Hepatocyte (in vitro differentiated cells): ENCODE measurements around the gene NAT16. TPM values are rescaled to one million over a fixed set of nuclear protein-coding genes. Genes with fewer than 3 reads are reported as not detected.

Source experiments
- DNase-seq: peaks from one replicate; pipeline ENCODE4 v3.0.0-alpha.2; 2016; ENCODE audit warnings: low spot score
- H2AFZ ChIP-seq: fragments of 200-600 bp; sonication (generic); 2 replicates; pipeline ENCODE4 v1.6.0; 2016; ENCODE audit warnings: antibody characterized with exemption, mild to moderate bottlenecking
- H3K27ac ChIP-seq: fragments of 200-600 bp; sonication (generic); 2 replicates; pipeline ENCODE4 v1.5.1; 2016; ENCODE audit warnings: mild to moderate bottlenecking
- H3K27me3 ChIP-seq: fragments of 200-600 bp; sonication (generic); 2 replicates; pipeline ENCODE4 v1.6.1; 2016
- H3K36me3 ChIP-seq: fragments of 200-600 bp; sonication (generic); replicated peaks from 2 replicates; pipeline ENCODE4 v1.5.1; 2016; ENCODE audit warnings: low read depth; ENCODE audit not compliant: insufficient read depth
- H3K4me1 ChIP-seq: fragments of 200-600 bp; sonication (generic); 2 replicates; pipeline ENCODE4 v1.5.1; 2016; ENCODE audit warnings: mild to moderate bottlenecking, moderate library complexity; ENCODE audit not compliant: insufficient read depth
- H3K4me2 ChIP-seq: fragments of 200-600 bp; sonication (generic); 2 replicates; pipeline ENCODE4 v1.6.0; 2016
- H3K4me3 ChIP-seq: fragments of 200-600 bp; sonication (generic); 2 replicates; pipeline ENCODE4 v1.5.1; 2016; ENCODE audit warnings: mild to moderate bottlenecking
- H3K79me2 ChIP-seq: fragments of 200-600 bp; sonication (generic); 2 replicates; pipeline ENCODE4 v1.6.0; 2017; ENCODE audit warnings: mild to moderate bottlenecking
- H3K9me2 ChIP-seq: fragments of 200-600 bp; sonication (generic); replicated peaks from 2 replicates; pipeline ENCODE4 v1.6.0; 2017; ENCODE audit warnings: mild to moderate bottlenecking; ENCODE audit not compliant: insufficient read depth
- H3K9me3 ChIP-seq: fragments of 200-600 bp; sonication (generic); 2 replicates; pipeline ENCODE4 v1.5.1; 2016; ENCODE audit warnings: low read depth, mild to moderate bottlenecking
- H4K20me1 ChIP-seq: fragments of 200-600 bp; sonication (generic); 2 replicates; pipeline ENCODE4 v1.6.0; 2016; ENCODE audit warnings: mild to moderate bottlenecking; ENCODE audit not compliant: insufficient read depth, poor library complexity, severe bottlenecking
- EZH2 ChIP-seq: fragments of 200-600 bp; sonication (generic); IDR thresholded peaks from 2 replicates; pipeline ENCODE4 v1.6.1; 2016; ENCODE audit warnings: antibody characterized with exemption, mild to moderate bottlenecking, borderline replicate concordance
- EZH2phosphoT487 ChIP-seq: fragments of 200-600 bp; sonication (generic); IDR thresholded peaks from one replicate; pipeline ENCODE4 v1.6.1; 2018; ENCODE audit warnings: antibody characterized with exemption, mild to moderate bottlenecking, low read depth, moderate library complexity; ENCODE audit not compliant: unreplicated experiment, severe bottlenecking
- WGBS: methylation state at CpG from one replicate; pipeline ENCODE4 v1.1.6; 2016; ENCODE audit warnings: low lambda C conversion rate; ENCODE audit errors: missing lambda C conversion rate; 5-methylcytosine and 5-hydroxymethylcytosine counted together
- polyA plus RNA-seq: library from polyadenylated mRNA; unstranded; fragments of >200 nt; fragmentation: Nextera tagmentation; extraction: Ambion mirVana; gene quantifications from 2 replicates; pipeline ENCODE4 v1.2.1, GENCODE V29; 2016
- total RNA-seq: library from RNA; depleted of rRNA; stranded (reverse); fragments of >200 nt; gene quantifications from 2 replicates; pipeline ENCODE4 v1.2.3, GENCODE V29; 2014
- TF ChIP-seq, protein P1 (sequence below): fragments of 200-600 bp; sonication (generic); IDR thresholded peaks from 2 replicates; pipeline ENCODE4 v1.5.1; 2016; ENCODE audit warnings: antibody characterized with exemption, mild to moderate bottlenecking; ENCODE audit not compliant: poor library complexity

The NAT16 gene
- total and polyA plus RNA-seq, 2 experiments from 2014 or later = not detected

- Histone ChIP-seq H3K4me2 (no peak overlapping the region), H3K9me2 (no peaks in the 10 kb centered on the region), H3K36me3 (no peaks in the 10 kb centered on the region), H3K4me1 (peaks cover 20% of the 10 kb centered on the region), H3K27me3 (no peaks in the 10 kb centered on the region), H3K9me3 (no peaks in the 10 kb centered on the region), H3K27ac (no peak overlapping the region), H3K79me2 (no peaks in the 10 kb centered on the region), H4K20me1 (no peaks in the 10 kb centered on the region), H3K4me3 (no peak overlapping the region), H2AFZ (no peak overlapping the region)
- no peak for TF ChIP-seq EZH2
- TF ChIP-seq, protein P1, sequence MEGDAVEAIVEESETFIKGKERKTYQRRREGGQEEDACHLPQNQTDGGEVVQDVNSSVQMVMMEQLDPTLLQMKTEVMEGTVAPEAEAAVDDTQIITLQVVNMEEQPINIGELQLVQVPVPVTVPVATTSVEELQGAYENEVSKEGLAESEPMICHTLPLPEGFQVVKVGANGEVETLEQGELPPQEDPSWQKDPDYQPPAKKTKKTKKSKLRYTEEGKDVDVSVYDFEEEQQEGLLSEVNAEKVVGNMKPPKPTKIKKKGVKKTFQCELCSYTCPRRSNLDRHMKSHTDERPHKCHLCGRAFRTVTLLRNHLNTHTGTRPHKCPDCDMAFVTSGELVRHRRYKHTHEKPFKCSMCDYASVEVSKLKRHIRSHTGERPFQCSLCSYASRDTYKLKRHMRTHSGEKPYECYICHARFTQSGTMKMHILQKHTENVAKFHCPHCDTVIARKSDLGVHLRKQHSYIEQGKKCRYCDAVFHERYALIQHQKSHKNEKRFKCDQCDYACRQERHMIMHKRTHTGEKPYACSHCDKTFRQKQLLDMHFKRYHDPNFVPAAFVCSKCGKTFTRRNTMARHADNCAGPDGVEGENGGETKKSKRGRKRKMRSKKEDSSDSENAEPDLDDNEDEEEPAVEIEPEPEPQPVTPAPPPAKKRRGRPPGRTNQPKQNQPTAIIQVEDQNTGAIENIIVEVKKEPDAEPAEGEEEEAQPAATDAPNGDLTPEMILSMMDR = no peak
- no peak for TF ChIP-seq EZH2phosphoT487
- 87% methylated on average over 3 of the region's 3 CpGs for WGBS
- DNase-seq = no peak
These were observed 50.4 kb downstream of the NAT16 start for GRCh38 chr7:101129603-101130117.

DNA sequence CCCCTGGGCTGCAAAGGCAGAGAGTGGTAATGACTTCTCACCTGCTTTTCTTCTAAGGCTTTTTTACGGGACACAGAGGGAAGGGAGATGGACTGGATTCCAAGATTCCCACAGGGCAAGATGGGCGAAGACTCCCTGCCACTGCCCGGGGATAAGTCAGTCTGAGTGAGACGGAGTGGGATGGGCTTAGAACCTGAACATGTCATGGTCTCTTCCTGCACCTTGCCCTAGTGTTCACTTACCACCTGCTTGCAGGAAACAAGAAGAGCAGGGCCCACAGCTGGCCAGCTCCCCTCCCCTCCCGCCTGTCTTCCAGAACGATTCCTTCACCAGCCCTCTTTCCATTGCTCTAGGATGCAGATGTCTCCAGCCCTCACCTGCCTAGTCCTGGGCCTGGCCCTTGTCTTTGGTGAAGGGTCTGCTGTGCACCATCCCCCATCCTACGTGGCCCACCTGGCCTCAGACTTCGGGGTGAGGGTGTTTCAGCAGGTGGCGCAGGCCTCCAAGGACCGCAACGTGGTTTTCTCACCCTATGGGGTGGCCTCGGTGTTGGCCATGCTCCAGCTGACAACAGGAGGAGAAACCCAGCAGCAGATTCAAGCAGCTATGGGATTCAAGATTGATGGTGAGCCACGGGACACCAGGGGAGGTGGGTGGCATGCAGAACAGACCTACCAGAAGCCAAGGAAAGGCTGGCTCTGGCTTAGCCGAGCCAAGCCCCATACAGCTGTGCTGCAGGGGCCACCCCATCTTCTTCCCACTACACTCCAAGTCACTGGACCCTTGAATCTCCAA lies 51.9 kb downstream of the NAT16 start:
- Histone ChIP-seq H3K79me2 (no peaks in the 10 kb centered on the region), H3K27ac (peak overlapping the region; percentile 54), H3K4me1 (peaks cover 20% of the 10 kb centered on the region), H3K36me3 (no peaks in the 10 kb centered on the region), H3K4me2 (peak overlapping the region; percentile 73), H3K9me2 (no peaks in the 10 kb centered on the region), H3K9me3 (no peaks in the 10 kb centered on the region), H3K27me3 (no peaks in the 10 kb centered on the region), H3K4me3 (no peak overlapping the region), H2AFZ (no peak overlapping the region), H4K20me1 (no peaks in the 10 kb centered on the region)
- 89% methylated on average over 14 of the region's 14 CpGs for WGBS
- no peak for DNase-seq
- TF ChIP-seq EZH2 = no peak
- TF ChIP-seq EZH2phosphoT487 = no peak
- TF ChIP-seq, protein P1 = no peak

- Histone ChIP-seq H2AFZ (no peak overlapping the region), H3K4me2 (peak overlapping the region; percentile 73), H3K27me3 (no peaks in the 10 kb centered on the region), H3K9me3 (no peaks in the 10 kb centered on the region), H3K27ac (peak overlapping the region; percentile 54), H3K4me1 (peaks cover 26% of the 10 kb centered on the region), H3K79me2 (no peaks in the 10 kb centered on the region), H3K36me3 (no peaks in the 10 kb centered on the region), H4K20me1 (no peaks in the 10 kb centered on the region), H3K9me2 (no peaks in the 10 kb centered on the region), H3K4me3 (no peak overlapping the region)
- 81% methylated on average over 3 of the region's 3 CpGs for WGBS
- TF ChIP-seq, protein P1 = no peak
- TF ChIP-seq EZH2phosphoT487 = no peak
- no peak for DNase-seq
These were observed 52.5 kb downstream of the NAT16 start for GRCh38 chr7:101127460-101128039.
